HepG2 (cell line): ENCODE results near the gene KMT2A. TPM values are rescaled to one million over a fixed set of nuclear protein-coding genes. Genes with fewer than 3 reads are reported as not detected.

ENCODE experiments used
- AGO2 ChIP-seq: fragments of 200-400 bp; formaldehyde crosslinking; optimal IDR thresholded peaks from 2 replicates; pipeline ENCODE3; 2017; ENCODE audit warnings: mild to moderate bottlenecking, low read depth, low read length, moderate library complexity
- CBX2 ChIP-seq, 2 experiments: fragments of 200-600 bp in 1 of 2; sonication (generic); formaldehyde crosslinking in 1 of 2; IDR thresholded peaks; 2 replicates each; pipeline versions ENCODE4 v1.7.0 to v1.8.1; 2018 to 2022; ENCODE audit warnings: low read depth in 2 of 2, low read length in 1 of 2, mild to moderate bottlenecking in 1 of 2, missing genetic modification reagents in 1 of 2
- CC2D1A ChIP-seq: sonication (generic); formaldehyde crosslinking; IDR thresholded peaks from 2 replicates; pipeline ENCODE4 v1.8.1; 2023; ENCODE audit warnings: mild to moderate bottlenecking, missing genetic modification reagents
- CCAR2 ChIP-seq: fragments of 200-400 bp; formaldehyde crosslinking; optimal IDR thresholded peaks from 2 replicates; pipeline ENCODE3; 2018; ENCODE audit warnings: low read depth, mild to moderate bottlenecking, low read length, moderate library complexity
- JDP2 ChIP-seq: sonication (generic); formaldehyde crosslinking; IDR thresholded peaks from 2 replicates; pipeline ENCODE4 v1.8.1; 2022; ENCODE audit warnings: missing genetic modification reagents, borderline replicate concordance
- PRMT3 ChIP-seq: sonication (generic); formaldehyde crosslinking; IDR thresholded peaks from 2 replicates; pipeline ENCODE4 v1.8.1; 2022; ENCODE audit warnings: low read depth, mild to moderate bottlenecking, moderate library complexity, missing genetic modification reagents, borderline replicate concordance
- RARG ChIP-seq: sonication (generic); formaldehyde crosslinking; IDR thresholded peaks from 2 replicates; pipeline ENCODE4 v1.4.0; 2020; ENCODE audit warnings: low read depth, mild to moderate bottlenecking, missing genetic modification reagents
- RBM22 ChIP-seq: fragments of 200-400 bp; formaldehyde crosslinking; optimal IDR thresholded peaks from 2 replicates; pipeline ENCODE3; 2017; ENCODE audit warnings: mild to moderate bottlenecking, low read length, moderate library complexity
- TEAD3 ChIP-seq: optimal IDR thresholded peaks from 2 replicates; pipeline ENCODE3; 2016; ENCODE audit warnings: borderline replicate concordance
- TOE1 ChIP-seq: sonication (generic); formaldehyde crosslinking; IDR thresholded peaks from 2 replicates; pipeline ENCODE4 v1.4.0; 2020; ENCODE audit warnings: mild to moderate bottlenecking, missing genetic modification reagents
- ZBTB21 ChIP-seq: sonication (generic); formaldehyde crosslinking; IDR thresholded peaks from 2 replicates; pipeline ENCODE4 v1.4.0; 2020; ENCODE audit warnings: missing genetic modification reagents
- ZBTB7B ChIP-seq: sonication (generic); formaldehyde crosslinking; IDR thresholded peaks from 2 replicates; pipeline ENCODE4 v1.4.0; 2020; ENCODE audit warnings: missing genetic modification reagents
- ZNF230 ChIP-seq: sonication (generic); formaldehyde crosslinking; IDR thresholded peaks from 2 replicates; pipeline ENCODE4 v1.4.0; 2020; ENCODE audit warnings: mild to moderate bottlenecking, missing genetic modification reagents
- ZNF484 ChIP-seq: sonication (generic); formaldehyde crosslinking; IDR thresholded peaks from 2 replicates; pipeline ENCODE4 v1.5.1; 2020; ENCODE audit warnings: mild to moderate bottlenecking, low read depth, missing genetic modification reagents, borderline replicate concordance
- polyA plus RNA-seq, 8 experiments: library from polyadenylated mRNA; depleted of rRNA in 3 of 8; stranded (reverse) in 7 of 8; unstranded in 1 of 8; fragments of >200 nt; fragmentation: Illumina TruSeq in 4 of 8; extraction: Trizol in 4 of 8; gene quantifications; 2 replicates each; pipeline versions ENCODE4 v1.2.1 to v1.2.3, GENCODE V29; 2011 to 2016; ENCODE audit warnings: low read depth in 4 of 8, missing spikeins in 1 of 8, mixed read lengths in 1 of 8; ENCODE audit not compliant: insufficient read depth in 1 of 8
- total RNA-seq, 5 experiments: library from RNA; depleted of rRNA; stranded (reverse); fragments of >200 nt; fragmentation: Illumina TruSeq; extraction: Trizol; gene quantifications; 2 replicates each; pipeline ENCODE4 v1.2.3, GENCODE V29; 2016; ENCODE audit warnings: low read depth in 1 of 5
- TF ChIP-seq, protein P1 (sequence below): sonication (generic); formaldehyde crosslinking; conservative IDR thresholded peaks from 2 replicates; pipeline ENCODE4 v1.4.0; 2020; ENCODE audit warnings: missing genetic modification reagents
- TF ChIP-seq, protein P2 (sequence below): sonication (generic); formaldehyde crosslinking; IDR thresholded peaks from 2 replicates; pipeline ENCODE4 v1.4.0; 2020; ENCODE audit warnings: mild to moderate bottlenecking, low read depth, missing genetic modification reagents
- TF ChIP-seq, protein P3 (sequence below): IDR thresholded peaks from 2 replicates; pipeline ENCODE4 v1.6.1; 2012; ENCODE audit warnings: low read depth, low read length, improper control_type of control experiment
- TF ChIP-seq, protein P4 (sequence below): sonication (generic); formaldehyde crosslinking; IDR thresholded peaks from 2 replicates; pipeline ENCODE4 v1.4.0; 2020; ENCODE audit warnings: missing genetic modification reagents
- TF ChIP-seq, protein P5 (sequence below): sonication (generic); formaldehyde crosslinking; conservative IDR thresholded peaks from 2 replicates; pipeline ENCODE4 v1.8.0; 2022; ENCODE audit warnings: low read depth, missing genetic modification reagents

KMT2A gene
- total and polyA plus RNA-seq, 2 of the 13 experiments (the other 11 are each of a cell fraction or from before 2014, with no cell fraction given), result 12.4 to 20.0 TPM

DNA sequence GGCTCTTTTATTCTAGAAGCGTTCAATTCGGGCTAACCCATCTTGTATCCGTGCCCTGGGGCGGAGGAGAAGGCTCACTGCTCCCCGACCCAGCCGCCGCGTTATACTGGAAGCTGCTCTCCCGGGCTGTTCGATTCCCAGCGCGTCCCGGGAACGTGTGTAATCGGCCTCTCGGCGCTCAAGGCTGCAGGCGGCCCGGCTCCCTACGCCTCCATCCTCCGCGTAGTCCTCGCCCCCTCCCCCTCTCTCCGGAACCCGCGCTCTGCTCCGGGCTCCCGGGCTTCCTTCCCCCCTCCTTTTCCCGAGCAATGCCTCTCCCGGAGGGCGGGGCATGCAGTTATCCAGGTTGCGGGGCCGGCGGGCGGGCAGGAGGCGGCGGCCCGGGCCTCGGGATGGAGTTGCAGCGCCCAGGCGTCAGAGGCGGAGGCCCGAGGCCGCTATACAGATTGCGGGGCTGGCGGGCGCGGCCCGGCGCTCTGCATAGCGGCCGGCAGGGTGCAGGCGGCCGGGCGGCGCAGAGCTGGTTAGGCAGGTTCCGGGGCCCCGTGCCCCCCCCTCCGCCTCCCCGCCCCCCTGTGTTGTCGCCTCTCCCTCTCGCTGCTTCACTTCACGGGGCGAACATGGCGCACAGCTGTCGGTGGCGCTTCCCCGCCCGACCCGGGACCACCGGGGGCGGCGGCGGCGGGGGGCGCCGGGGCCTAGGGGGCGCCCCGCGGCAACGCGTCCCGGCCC is at the start of gene KMT2A (continued):
- TF ChIP-seq PRMT3 (CRISPR knock-in tag) (no peak), ZBTB7B (CRISPR knock-in tag) (no peak), CCAR2 (peak; percentile 92), ZNF230 (CRISPR knock-in tag) (0 out of 2 replicates have a peak, but pooled peaks have one; percentile 27), TOE1 (no peak), CC2D1A (CRISPR knock-in tag) (no peak), CBX2 (IDR thresholded peaks at IDR 0.05; ENCODE audit: low read depth, low read length) (no peak), CBX2 (CRISPR knock-in tag; IDR thresholded peaks at IDR 0.05; ENCODE audit: low read depth) (no peak), TEAD3 (CRISPR knock-in tag) (peak; percentile 58), ZNF484 (CRISPR knock-in tag) (no peak), RARG (CRISPR knock-in tag) (no peak), JDP2 (no peak; the same call in 1 of the 2 replicates), RBM22 (no peak), AGO2 (no peak), ZBTB21 (CRISPR knock-in tag) (no peak)
- TF ChIP-seq, protein P1, sequence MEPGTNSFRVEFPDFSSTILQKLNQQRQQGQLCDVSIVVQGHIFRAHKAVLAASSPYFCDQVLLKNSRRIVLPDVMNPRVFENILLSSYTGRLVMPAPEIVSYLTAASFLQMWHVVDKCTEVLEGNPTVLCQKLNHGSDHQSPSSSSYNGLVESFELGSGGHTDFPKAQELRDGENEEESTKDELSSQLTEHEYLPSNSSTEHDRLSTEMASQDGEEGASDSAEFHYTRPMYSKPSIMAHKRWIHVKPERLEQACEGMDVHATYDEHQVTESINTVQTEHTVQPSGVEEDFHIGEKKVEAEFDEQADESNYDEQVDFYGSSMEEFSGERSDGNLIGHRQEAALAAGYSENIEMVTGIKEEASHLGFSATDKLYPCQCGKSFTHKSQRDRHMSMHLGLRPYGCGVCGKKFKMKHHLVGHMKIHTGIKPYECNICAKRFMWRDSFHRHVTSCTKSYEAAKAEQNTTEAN (CRISPR knock-in tag), result no peak
- TF ChIP-seq, protein P2, sequence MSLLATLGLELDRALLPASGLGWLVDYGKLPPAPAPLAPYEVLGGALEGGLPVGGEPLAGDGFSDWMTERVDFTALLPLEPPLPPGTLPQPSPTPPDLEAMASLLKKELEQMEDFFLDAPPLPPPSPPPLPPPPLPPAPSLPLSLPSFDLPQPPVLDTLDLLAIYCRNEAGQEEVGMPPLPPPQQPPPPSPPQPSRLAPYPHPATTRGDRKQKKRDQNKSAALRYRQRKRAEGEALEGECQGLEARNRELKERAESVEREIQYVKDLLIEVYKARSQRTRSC (CRISPR knock-in tag), result no peak
- TF ChIP-seq, protein P3, sequence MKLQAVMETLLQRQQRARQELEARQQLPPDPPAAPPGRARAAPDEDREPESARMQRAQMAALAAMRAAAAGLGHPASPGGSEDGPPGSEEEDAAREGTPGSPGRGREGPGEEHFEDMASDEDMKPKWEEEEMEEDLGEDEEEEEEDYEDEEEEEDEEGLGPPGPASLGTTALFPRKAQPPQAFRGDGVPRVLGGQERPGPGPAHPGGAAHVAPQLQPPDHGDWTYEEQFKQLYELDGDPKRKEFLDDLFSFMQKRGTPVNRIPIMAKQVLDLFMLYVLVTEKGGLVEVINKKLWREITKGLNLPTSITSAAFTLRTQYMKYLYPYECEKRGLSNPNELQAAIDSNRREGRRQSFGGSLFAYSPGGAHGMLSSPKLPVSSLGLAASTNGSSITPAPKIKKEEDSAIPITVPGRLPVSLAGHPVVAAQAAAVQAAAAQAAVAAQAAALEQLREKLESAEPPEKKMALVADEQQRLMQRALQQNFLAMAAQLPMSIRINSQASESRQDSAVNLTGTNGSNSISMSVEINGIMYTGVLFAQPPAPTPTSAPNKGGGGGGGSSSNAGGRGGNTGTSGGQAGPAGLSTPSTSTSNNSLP, result 0 out of 2 replicates have a peak, but pooled peaks have one; percentile 19
- TF ChIP-seq, protein P4, sequence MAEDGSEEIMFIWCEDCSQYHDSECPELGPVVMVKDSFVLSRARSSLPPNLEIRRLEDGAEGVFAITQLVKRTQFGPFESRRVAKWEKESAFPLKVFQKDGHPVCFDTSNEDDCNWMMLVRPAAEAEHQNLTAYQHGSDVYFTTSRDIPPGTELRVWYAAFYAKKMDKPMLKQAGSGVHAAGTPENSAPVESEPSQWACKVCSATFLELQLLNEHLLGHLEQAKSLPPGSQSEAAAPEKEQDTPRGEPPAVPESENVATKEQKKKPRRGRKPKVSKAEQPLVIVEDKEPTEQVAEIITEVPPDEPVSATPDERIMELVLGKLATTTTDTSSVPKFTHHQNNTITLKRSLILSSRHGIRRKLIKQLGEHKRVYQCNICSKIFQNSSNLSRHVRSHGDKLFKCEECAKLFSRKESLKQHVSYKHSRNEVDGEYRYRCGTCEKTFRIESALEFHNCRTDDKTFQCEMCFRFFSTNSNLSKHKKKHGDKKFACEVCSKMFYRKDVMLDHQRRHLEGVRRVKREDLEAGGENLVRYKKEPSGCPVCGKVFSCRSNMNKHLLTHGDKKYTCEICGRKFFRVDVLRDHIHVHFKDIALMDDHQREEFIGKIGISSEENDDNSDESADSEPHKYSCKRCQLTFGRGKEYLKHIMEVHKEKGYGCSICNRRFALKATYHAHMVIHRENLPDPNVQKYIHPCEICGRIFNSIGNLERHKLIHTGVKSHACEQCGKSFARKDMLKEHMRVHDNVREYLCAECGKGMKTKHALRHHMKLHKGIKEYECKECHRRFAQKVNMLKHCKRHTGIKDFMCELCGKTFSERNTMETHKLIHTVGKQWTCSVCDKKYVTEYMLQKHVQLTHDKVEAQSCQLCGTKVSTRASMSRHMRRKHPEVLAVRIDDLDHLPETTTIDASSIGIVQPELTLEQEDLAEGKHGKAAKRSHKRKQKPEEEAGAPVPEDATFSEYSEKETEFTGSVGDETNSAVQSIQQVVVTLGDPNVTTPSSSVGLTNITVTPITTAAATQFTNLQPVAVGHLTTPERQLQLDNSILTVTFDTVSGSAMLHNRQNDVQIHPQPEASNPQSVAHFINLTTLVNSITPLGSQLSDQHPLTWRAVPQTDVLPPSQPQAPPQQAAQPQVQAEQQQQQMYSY (CRISPR knock-in tag), result no peak
- TF ChIP-seq, protein P5, sequence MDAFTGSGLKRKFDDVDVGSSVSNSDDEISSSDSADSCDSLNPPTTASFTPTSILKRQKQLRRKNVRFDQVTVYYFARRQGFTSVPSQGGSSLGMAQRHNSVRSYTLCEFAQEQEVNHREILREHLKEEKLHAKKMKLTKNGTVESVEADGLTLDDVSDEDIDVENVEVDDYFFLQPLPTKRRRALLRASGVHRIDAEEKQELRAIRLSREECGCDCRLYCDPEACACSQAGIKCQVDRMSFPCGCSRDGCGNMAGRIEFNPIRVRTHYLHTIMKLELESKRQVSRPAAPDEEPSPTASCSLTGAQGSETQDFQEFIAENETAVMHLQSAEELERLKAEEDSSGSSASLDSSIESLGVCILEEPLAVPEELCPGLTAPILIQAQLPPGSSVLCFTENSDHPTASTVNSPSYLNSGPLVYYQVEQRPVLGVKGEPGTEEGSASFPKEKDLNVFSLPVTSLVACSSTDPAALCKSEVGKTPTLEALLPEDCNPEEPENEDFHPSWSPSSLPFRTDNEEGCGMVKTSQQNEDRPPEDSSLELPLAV (CRISPR knock-in tag), result peak; percentile 83; the same call in 1 of the 2 replicates
